SK-N-SH (cell line): ENCODE measurements around the gene PIH1D2.

Experiments
- CHD2 ChIP-seq: fragments of 150-350 bp; IDR thresholded peaks from 2 replicates; pipeline ENCODE4 v1.6.1; 2018; ENCODE audit warnings: low read length; ENCODE audit not compliant: partially characterized antibody
- ELF1 ChIP-seq: IDR thresholded peaks from 2 replicates; pipeline ENCODE4 v1.4.0; 2012
- FOXM1 ChIP-seq: IDR thresholded peaks from 2 replicates; pipeline ENCODE4 v1.4.0; 2012; ENCODE audit warnings: low read depth, mild to moderate bottlenecking
- NFIC ChIP-seq: IDR thresholded peaks from 2 replicates; pipeline ENCODE4 v1.4.0; 2012; ENCODE audit warnings: borderline replicate concordance
- NRF1 ChIP-seq: IDR thresholded peaks from 2 replicates; pipeline ENCODE4 v1.6.1; 2012; ENCODE audit warnings: low read depth, mild to moderate bottlenecking, low read length
- POLR2AphosphoS5 ChIP-seq: IDR thresholded peaks from 2 replicates; pipeline ENCODE4 v1.6.1; 2012; ENCODE audit warnings: low read depth, low read length
- RXRA ChIP-seq: IDR thresholded peaks from 2 replicates; pipeline ENCODE4 v1.4.0; 2012; ENCODE audit warnings: low read depth, mild to moderate bottlenecking, borderline replicate concordance
- YY1 ChIP-seq: IDR thresholded peaks from 2 replicates; pipeline ENCODE4 v1.4.0; 2012; ENCODE audit warnings: low read depth, mild to moderate bottlenecking
- TF ChIP-seq, protein P1 (sequence below): IDR thresholded peaks from 2 replicates; pipeline ENCODE4 v1.4.0; 2012; ENCODE audit warnings: low read depth, borderline replicate concordance
- TF ChIP-seq, protein P2 (sequence below): fragments of 200-600 bp; sonication (generic); IDR thresholded peaks from 2 replicates; pipeline ENCODE4 v1.6.1; 2017; ENCODE audit warnings: antibody characterized with exemption, mild to moderate bottlenecking, moderate library complexity

DNA sequence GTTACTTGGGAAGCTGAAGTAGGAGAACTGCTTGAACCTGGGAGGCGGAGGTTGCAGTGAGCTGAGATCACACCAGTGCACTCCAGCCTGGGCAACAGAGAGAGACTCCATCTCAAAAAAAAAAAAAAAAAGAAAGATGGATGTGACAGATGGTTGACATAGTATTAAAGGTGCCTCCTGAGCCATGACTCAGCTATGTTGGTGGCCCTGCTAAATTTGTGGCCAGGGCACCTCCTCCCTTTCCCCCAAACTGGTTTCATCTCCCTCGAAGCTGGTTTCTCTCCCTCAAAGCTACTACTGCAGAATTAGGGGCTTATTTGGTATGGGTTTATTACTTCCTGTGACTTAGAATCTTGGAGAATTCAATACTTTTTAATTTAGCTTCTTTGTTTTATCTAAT lies 44.4 kb upstream of the PIH1D2 start:
- TF ChIP-seq YY1: no peak
- TF ChIP-seq, protein P1, sequence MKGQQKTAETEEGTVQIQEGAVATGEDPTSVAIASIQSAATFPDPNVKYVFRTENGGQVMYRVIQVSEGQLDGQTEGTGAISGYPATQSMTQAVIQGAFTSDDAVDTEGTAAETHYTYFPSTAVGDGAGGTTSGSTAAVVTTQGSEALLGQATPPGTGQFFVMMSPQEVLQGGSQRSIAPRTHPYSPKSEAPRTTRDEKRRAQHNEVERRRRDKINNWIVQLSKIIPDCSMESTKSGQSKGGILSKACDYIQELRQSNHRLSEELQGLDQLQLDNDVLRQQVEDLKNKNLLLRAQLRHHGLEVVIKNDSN: no peak
- TF ChIP-seq CHD2: no peak
- TF ChIP-seq, protein P2, sequence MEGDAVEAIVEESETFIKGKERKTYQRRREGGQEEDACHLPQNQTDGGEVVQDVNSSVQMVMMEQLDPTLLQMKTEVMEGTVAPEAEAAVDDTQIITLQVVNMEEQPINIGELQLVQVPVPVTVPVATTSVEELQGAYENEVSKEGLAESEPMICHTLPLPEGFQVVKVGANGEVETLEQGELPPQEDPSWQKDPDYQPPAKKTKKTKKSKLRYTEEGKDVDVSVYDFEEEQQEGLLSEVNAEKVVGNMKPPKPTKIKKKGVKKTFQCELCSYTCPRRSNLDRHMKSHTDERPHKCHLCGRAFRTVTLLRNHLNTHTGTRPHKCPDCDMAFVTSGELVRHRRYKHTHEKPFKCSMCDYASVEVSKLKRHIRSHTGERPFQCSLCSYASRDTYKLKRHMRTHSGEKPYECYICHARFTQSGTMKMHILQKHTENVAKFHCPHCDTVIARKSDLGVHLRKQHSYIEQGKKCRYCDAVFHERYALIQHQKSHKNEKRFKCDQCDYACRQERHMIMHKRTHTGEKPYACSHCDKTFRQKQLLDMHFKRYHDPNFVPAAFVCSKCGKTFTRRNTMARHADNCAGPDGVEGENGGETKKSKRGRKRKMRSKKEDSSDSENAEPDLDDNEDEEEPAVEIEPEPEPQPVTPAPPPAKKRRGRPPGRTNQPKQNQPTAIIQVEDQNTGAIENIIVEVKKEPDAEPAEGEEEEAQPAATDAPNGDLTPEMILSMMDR: no peak
- no peak for TF ChIP-seq NFIC
- no peak for TF ChIP-seq ELF1
- no peak for TF ChIP-seq RXRA
- TF ChIP-seq POLR2AphosphoS5: no peak
- no peak for TF ChIP-seq FOXM1
- TF ChIP-seq NRF1: no peak
